NB4 (cell line): ENCODE results near the gene BCL11A.

ENCODE experiments used
- MAX ChIP-seq: IDR thresholded peaks from 2 replicates; pipeline ENCODE4 v1.6.1; 2011; ENCODE audit warnings: low read depth, low read length
- MYC ChIP-seq: IDR thresholded peaks from 2 replicates; pipeline ENCODE4 v1.6.1; 2011; ENCODE audit warnings: low read depth, low read length
- POLR2A ChIP-seq: IDR thresholded peaks from 2 replicates; pipeline ENCODE4 v1.6.1; 2011; ENCODE audit warnings: mild to moderate bottlenecking; ENCODE audit not compliant: insufficient read length; ENCODE audit errors: extremely low read depth
- TF ChIP-seq, protein P1 (sequence below): IDR thresholded peaks from one replicate; pipeline ENCODE4 v1.5.1; 2012; ENCODE audit warnings: low read depth, low read length

DNA sequence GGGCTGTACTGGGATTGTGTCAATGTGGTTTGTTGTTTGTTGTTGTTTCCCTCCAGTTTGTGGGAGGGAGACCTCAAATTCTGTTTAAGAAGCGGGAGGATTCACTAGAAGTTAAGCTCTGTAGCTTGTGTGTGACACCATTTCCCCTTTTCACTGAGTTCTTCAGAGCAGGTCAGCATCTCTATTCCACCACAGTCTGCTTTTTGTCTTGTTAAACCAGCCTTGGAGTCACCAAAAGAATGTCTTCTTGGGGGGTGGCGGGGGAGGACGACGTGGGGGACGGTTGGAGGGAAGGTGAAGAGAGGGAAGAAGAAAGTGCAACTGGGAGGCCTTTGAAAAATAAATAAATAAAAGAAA, 2.3 kb upstream of the BCL11A start:
- TF ChIP-seq, protein P1, sequence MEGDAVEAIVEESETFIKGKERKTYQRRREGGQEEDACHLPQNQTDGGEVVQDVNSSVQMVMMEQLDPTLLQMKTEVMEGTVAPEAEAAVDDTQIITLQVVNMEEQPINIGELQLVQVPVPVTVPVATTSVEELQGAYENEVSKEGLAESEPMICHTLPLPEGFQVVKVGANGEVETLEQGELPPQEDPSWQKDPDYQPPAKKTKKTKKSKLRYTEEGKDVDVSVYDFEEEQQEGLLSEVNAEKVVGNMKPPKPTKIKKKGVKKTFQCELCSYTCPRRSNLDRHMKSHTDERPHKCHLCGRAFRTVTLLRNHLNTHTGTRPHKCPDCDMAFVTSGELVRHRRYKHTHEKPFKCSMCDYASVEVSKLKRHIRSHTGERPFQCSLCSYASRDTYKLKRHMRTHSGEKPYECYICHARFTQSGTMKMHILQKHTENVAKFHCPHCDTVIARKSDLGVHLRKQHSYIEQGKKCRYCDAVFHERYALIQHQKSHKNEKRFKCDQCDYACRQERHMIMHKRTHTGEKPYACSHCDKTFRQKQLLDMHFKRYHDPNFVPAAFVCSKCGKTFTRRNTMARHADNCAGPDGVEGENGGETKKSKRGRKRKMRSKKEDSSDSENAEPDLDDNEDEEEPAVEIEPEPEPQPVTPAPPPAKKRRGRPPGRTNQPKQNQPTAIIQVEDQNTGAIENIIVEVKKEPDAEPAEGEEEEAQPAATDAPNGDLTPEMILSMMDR = no peak
- TF ChIP-seq POLR2A (no peak), MYC (no peak), MAX (no peak)
